Osteocyte (in vitro differentiated cells): ENCODE measurements around the gene MESP2. TPM values are rescaled to one million over a fixed set of nuclear protein-coding genes. Genes with fewer than 3 reads are reported as not detected.

Source experiments
- DNase-seq: peaks from one replicate; pipeline ENCODE4 v3.0.0; 2021; ENCODE audit warnings: mixed read lengths; ENCODE audit not compliant: unreplicated experiment; ENCODE audit errors: extremely low spot score
- H3K27ac Mint-ChIP-seq: one replicate; pipeline ENCODE4 v1.8.0; 2021; ENCODE audit warnings: mild to moderate bottlenecking, mixed read lengths; ENCODE audit not compliant: unreplicated experiment
- H3K27me3 Mint-ChIP-seq: one replicate; pipeline ENCODE4 v1.8.0; 2021; ENCODE audit warnings: mixed read lengths; ENCODE audit not compliant: unreplicated experiment
- H3K36me3 Mint-ChIP-seq: one replicate; pipeline ENCODE4 v1.8.0; 2021; ENCODE audit warnings: mixed read lengths; ENCODE audit not compliant: unreplicated experiment
- H3K4me1 Mint-ChIP-seq: one replicate; pipeline ENCODE4 v1.8.0; 2021; ENCODE audit warnings: mixed read lengths; ENCODE audit not compliant: unreplicated experiment
- H3K4me3 Mint-ChIP-seq: one replicate; pipeline ENCODE4 v1.8.0; 2021; ENCODE audit warnings: mild to moderate bottlenecking, moderate library complexity, mixed read lengths; ENCODE audit not compliant: unreplicated experiment
- H3K9me3 Mint-ChIP-seq: one replicate; pipeline ENCODE4 v1.8.0; 2021; ENCODE audit warnings: mixed read lengths; ENCODE audit not compliant: unreplicated experiment
- CTCF ChIP-seq: fragments of 200-600 bp; sonication (generic); IDR thresholded peaks from 2 replicates; pipeline ENCODE4 v1.5.0; 2021; ENCODE audit warnings: antibody characterized with exemption, mild to moderate bottlenecking, moderate library complexity
- total RNA-seq: library from RNA; stranded (reverse); gene quantifications from 2 replicates; pipeline ENCODE4 v1.2.1, GENCODE V29; 2021

Gene MESP2
- total RNA-seq, 1 donor from 2014 or later: not detected

DNA sequence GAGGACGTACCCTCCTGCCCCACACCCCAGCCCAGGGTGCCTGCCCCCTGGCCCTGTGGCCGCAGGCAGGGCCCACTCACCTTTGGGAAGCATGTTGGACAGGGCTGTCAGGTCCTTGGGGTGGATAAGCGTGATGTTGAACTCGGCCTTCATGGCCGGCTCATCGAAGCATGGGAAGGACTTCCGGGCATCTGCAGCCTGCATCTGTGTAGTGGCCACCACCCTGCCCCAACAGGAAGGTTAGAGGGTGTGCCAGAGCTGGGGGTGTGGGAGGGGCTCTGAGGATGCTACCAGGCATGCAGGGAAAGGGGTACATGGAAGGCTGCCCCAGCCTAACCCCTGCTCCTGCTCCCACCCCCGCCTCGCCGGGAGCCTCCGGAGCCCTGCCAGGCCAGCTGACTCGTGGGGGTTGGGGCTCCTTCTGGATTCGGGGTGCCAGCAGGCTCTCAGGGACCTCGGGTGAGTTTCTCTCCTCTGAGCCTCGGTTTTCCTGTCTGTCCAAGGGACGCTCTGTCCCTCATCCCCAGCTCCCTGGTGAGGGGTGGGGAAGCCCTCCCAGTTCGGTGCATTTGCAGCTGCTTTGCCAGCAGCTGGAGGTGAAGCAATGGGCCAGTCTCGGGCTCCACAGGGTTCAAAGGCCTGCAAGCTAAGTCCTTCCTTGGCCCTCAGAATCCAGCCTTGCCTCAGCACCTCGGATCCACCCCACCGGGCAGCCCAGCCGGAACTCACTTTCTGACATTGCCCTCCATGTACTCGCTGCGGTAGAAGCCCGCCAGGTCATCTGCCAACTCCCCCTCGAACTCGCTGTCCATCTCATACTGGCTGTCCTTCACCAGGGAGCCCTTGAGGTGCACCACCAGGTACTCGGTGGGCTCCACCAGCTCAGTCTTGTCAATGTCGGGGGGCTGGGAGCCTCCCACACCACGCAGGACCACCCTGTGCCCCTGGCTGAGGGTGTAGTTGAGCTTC is 29.4 kb downstream of the MESP2 start:
- Mint-ChIP-seq H3K27me3 (no peaks in the 10 kb centered on the region), H3K4me1 (peaks cover 62% of the 10 kb centered on the region), H3K36me3 (peaks cover 22% of the 10 kb centered on the region), H3K27ac (no peak overlapping the region), H3K9me3 (no peaks in the 10 kb centered on the region), H3K4me3 (no peak overlapping the region)
- no peak for DNase-seq
- no peak for TF ChIP-seq CTCF

- H3K27ac Mint-ChIP-seq: no peak overlapping the region
- TF ChIP-seq CTCF: no peak
- peaks cover 17% of the 10 kb centered on the region for H3K36me3 Mint-ChIP-seq
- H3K9me3 Mint-ChIP-seq: no peaks in the 10 kb centered on the region
- H3K27me3 Mint-ChIP-seq: no peaks in the 10 kb centered on the region
- peaks cover 67% of the 10 kb centered on the region for H3K4me1 Mint-ChIP-seq
- no peak overlapping the region for H3K4me3 Mint-ChIP-seq
- DNase-seq: no peak
Measured at GRCh38 chr15:89806210-89806558, 30.1 kb downstream of the MESP2 start.

DNA sequence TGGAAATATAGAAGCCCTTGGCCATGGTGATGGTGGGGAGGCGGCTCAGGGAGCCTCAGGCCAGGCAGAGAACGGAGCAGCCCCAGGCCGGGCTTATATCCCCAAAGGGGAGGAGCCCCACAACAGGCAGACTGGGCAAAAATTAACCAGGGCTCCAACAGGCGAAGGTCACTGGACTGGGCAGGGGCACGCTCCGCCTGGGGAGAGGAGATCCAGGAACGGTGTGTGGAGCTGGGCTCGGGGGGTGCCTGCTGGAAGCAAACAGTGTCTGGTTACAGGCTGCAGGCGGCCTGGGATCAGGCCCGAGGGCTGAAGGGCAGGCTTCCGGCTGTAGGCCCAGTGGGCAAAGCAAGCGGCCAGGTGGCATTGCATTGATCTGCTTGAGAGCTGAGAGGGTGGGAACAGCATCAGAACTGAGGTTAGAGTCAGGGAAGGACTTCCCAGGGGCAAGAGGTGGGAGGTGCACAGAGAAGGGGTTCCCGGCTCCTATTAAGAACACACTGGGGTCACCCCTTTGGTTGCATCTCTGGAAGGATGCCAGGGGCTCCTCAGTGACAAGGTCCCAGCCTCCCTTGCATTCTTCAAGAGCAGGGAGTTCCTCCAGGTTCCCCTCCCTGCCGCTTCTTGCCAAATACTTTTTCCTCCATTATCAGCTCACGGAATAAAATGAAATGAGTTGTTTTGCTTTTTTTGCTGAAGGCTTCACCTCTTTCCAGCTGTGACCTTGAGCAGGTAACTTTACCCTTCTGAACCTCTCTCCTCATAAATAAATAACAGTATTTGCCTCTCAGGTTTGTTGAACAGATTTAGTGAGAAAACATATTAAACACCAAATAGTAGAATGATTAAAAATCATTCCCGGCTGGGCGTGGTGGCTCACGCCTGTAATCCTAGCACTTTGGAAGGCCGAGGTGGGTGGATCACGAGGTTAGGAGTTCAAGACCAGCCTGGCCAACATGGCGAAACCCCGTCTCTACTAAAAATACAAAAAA is 30.7 kb downstream of the MESP2 start:
- H3K27ac Mint-ChIP-seq: no peak overlapping the region

GRCh38 chr15:89807689-89808088 is 31.6 kb downstream of the MESP2 start:
- Mint-ChIP-seq H3K4me3 (no peak overlapping the region), H3K36me3 (peaks cover 12% of the 10 kb centered on the region), H3K27ac (no peak overlapping the region), H3K9me3 (no peaks in the 10 kb centered on the region), H3K27me3 (no peaks in the 10 kb centered on the region), H3K4me1 (peaks cover 72% of the 10 kb centered on the region)
- TF ChIP-seq CTCF: no peak
- DNase-seq: no peak

More for the DNA sequence above, 30.7 kb downstream of the MESP2 start:
- DNase-seq: no peak
- Mint-ChIP-seq H3K36me3 (peaks cover 17% of the 10 kb centered on the region), H3K27me3 (no peaks in the 10 kb centered on the region), H3K9me3 (no peaks in the 10 kb centered on the region), H3K4me3 (no peak overlapping the region), H3K4me1 (peaks cover 72% of the 10 kb centered on the region)
- TF ChIP-seq CTCF: no peak
